ENCODE data around the gene PLCB2.
A peak's percentile ranks its signal among the peaks of the same experiment; 100 is the strongest.

- TF ChIP-seq, protein P1, sequence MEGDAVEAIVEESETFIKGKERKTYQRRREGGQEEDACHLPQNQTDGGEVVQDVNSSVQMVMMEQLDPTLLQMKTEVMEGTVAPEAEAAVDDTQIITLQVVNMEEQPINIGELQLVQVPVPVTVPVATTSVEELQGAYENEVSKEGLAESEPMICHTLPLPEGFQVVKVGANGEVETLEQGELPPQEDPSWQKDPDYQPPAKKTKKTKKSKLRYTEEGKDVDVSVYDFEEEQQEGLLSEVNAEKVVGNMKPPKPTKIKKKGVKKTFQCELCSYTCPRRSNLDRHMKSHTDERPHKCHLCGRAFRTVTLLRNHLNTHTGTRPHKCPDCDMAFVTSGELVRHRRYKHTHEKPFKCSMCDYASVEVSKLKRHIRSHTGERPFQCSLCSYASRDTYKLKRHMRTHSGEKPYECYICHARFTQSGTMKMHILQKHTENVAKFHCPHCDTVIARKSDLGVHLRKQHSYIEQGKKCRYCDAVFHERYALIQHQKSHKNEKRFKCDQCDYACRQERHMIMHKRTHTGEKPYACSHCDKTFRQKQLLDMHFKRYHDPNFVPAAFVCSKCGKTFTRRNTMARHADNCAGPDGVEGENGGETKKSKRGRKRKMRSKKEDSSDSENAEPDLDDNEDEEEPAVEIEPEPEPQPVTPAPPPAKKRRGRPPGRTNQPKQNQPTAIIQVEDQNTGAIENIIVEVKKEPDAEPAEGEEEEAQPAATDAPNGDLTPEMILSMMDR (IDR thresholded peaks at IDR 0.05; ENCODE audit: poor library complexity, severe bottlenecking): peak; percentile 99
- TF ChIP-seq TAF1 (IDR thresholded peaks at IDR 0.05; ENCODE audit: low read depth) (no peak), EZH2 (IDR thresholded peaks at IDR 0.05; ENCODE audit: borderline replicate concordance, insufficient read depth, low read length, poor library complexity, severe bottlenecking) (no peak), RAD21 (conservative IDR thresholded peaks at IDR 0.05) (peak; percentile 87), POLR2AphosphoS5 (IDR thresholded peaks at IDR 0.05) (no peak), EP300 (conservative IDR thresholded peaks at IDR 0.05; ENCODE audit: poor library complexity, severe bottlenecking) (no peak), SMC3 (conservative IDR thresholded peaks at IDR 0.05; ENCODE audit: poor library complexity) (peak; percentile 99), REST (IDR thresholded peaks at IDR 0.05; ENCODE audit: borderline replicate concordance) (no peak), MXI1 (conservative IDR thresholded peaks at IDR 0.05; ENCODE audit: poor library complexity, severe bottlenecking) (no peak)
Measured at GRCh38 chr15:40274350-40275274, 33.1 kb downstream of the PLCB2 start.
